Stimulated activated CD4-positive, alpha-beta T cell treated with anti-CD3 and anti-CD28 coated beads, Interleukin-2, amount 100 ng/mL, for 4 hours (primary cell): ENCODE measurements around the gene TMC6.
"Not testable (repeated sequence)": the region's sequence is repeated elsewhere in the genome, so short reads cannot be mapped to it uniquely, and the experiment has no call there.

ENCODE experiments used
- DNase-seq: peaks from one replicate; pipeline ENCODE4 v3.0.0-alpha.2; 2020; ENCODE audit warnings: low read depth

The TMC6 gene

DNA sequence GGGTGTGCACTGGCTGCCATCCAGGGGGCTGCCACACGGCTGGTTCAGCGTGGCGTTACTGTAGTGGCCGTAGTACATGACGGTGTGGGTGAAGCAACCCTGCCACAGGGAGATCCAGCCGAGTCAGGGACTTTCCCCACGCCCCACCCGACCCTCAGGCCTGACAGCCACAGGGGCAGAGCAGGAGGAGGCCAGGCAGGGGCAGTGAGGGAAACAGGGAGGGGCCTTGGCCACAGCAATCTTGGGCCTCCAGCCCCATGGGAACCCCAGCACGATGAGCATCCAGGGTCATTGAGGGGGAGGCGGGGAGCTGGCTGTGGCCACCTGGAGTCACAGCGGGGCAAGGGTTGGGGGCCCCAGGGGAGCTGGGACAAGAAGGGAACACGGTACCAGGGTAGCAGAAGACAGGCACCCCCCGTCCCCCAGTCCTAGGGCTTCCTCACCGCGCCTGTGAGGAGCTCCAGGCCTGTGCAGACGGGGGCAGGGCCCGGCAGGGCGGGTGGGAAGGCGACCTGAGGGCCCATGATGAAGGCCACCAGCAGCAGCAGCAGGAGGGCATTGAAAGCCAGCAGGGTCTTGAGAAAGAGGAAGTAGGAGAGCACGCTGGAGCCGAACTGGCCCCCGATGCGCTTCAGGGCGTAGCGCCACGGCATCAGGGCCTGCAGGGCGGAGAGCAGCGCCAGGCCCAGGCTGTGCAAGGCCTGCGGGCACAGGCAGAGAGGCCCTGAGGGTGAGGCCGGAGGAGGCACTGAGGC, 4.3 kb downstream of the TMC6 start:
- no peak for DNase-seq

DNA sequence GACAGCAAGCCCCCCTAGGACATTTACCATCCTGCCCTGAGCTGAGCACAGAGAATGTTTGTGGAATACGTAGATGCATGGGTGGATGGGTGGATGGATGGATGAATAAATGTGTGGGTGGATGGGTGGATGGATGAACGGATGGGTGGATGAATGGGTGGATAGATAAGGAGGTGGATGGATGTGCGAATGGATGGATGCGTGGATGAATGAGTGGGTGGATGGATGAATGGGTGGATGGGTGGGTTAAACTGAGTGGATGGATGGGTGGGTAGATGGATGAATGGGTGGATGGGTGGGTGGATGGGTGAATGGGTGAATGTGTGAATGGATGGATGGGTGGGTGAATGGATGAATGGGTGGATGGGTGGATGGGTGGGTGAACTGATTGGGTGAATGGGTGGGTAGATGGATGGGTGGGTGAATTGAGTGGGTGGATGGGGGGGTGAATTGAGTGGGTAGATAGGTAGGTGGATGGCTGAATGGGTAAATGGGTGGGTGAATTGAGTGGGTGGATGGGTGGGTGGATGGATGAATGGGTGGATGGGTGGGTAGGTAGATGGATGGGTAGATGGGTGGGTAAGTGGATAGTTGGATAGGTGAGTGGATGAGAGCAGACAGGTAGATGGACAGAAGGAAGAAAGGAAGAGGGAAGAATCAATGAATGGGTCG, 5.2 kb downstream of the TMC6 start:
- no peak for DNase-seq

DNA sequence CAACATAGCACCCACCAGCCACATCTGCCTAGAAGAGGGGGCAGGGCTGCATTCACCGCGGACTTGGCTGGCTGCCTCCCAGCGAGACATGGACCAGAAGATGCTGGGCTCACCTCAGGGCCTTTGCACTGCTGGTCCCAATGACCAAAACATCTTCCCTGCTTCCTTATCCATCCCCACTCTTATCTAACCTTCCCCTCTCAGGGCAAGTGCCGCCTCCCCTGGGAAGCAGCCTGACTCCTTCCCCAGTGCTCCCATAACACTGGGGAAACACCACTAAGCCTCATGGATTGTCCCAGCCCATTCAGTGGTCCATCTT, 5.7 kb downstream of the TMC6 start:
- DNase-seq, result no peak

DNA sequence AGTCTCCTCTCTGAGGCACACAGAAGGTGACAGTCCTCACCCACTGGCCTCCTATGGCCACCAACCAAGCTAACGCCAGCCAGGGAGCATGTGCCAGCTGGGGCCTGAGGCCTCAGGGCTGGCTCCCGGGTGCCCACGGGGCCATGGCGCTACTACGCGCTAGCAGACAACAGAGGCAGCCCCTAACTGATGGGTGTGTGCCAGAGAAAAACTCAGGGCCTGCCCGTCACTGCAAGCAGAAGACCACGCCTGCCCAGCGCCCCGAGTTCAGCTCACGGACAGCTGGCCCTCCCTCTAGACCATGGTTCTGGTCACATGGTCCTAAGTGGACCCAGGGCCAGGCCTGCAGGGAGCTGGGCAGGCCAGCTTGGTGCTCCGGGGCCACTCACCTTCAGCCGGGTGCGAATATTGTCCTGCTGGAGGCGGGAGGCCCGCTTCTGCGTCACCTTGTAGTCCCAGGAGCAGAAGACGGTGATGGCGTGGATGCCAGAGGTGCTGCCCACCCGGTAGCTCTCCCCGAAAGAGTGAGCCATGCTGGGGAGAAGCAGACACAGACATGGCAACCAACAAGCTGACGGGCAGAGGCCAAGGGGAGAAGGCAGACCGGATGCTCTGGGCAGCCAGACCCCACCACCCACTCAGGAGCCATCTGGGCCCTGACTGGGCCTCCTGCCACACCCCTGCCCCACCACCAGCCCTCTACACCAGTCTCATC, 6.2 kb downstream of the TMC6 start:
- no peak for DNase-seq

DNA sequence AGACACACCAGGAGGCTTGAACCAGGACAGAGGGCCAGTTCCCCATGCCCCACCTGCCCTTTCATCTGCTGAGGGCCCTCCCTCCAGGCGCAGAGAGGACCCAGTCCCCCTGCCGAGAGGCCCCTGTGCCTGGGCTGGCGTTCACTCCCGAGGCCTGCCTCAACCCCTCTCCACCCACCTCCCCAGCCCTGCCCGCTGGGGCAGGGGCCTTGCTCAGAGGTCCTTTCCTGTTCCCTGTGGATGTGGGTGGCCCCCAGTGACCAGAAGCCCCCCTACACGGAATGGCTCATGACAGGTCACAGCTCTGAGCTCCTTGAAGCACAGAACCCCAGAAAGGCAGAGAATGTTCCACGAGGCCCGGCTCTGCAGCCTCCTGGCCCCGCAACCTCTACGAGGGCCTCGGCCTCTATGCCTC, 6.7 kb downstream of the TMC6 start:
- no peak for DNase-seq

DNA sequence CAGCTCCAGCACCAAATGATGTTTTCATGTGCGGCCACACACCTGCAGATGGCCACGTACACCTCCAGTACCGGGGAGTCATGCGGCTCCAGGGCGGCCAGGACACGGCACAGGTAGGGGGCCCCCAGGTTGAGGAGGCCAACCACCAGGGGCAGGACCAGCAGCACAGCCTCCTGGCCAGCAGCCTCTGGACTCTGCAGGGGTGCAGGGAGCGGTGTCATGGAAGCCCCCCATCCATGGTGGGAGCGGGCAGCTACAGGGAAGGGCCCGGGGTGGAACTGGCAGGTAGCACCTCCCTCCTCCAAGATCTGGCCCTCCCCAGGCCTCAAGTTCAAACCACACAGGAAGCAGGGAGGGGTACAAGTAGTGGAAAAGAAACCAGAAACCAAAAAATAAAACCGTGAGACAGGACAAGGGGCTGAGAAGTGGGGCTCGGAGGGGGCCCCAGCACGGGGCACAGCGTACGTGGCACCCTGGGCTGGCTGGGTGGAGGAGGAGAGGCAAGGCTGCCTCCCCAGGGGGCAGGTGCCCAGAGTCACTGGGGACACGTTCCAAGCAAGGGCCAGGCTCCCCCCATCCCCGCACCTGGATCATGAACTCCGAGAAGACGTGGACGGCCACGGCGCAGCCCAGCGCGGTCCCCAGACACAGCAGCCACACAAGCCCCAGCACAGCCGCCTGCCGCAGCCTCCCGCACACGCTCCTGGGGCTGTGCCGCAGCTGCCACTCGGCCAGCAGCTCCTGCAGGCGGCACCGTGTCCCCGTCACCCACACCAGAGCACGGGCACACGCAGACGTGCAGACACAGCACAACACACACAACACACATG, 7.4 kb downstream of the TMC6 start:
- DNase-seq, result no peak

GRCh38 chr17:78120537-78120936, 8.0 kb downstream of the TMC6 start:
- no peak for DNase-seq

DNA sequence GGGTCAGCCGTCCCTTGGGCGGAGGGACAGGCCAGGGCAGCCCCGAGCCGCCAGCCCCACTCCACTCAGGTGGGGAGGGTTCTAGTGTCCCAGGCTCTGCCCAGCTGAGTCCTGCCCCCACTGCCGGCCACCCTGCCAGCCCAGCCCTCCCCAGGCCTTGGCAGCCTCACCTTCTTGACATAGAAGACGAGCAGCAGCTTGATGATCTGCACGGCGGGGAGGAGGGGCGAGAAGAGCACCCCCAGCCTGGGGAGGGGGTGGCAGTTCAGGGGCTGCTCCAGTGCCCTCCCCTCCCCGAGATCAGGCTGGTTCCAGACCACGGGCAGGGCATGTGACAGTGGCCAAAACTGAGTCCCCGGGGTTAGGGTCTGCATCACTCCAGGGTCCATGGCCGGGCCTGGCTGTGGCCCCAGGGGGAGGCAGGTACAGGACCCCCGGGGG, 9.7 kb downstream of the TMC6 start:
- DNase-seq, result no peak

GRCh38 chr17:78117027-78117981, 11.3 kb downstream of the TMC6 start:
- DNase-seq, result no peak

DNA sequence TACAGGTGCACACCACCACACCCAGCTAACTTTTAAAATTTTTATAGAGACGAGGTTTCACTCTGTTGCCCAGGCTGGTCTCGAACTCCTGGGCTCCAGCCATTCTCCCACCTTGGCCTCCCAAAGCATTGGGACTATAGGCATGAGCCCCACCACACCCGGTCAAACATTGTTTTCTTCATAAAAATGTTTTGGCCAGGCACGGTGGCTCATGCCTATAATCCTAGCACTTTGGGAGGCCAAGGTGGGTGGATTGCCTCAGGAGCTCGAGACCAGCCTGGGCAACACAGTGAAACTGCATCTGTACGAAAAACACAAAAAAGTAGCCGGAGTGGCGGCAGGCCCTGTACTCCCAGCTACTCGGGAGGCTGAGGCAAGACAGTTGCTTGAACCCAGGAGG, 12.1 kb downstream of the TMC6 start:
- DNase-seq, result no peak

DNA sequence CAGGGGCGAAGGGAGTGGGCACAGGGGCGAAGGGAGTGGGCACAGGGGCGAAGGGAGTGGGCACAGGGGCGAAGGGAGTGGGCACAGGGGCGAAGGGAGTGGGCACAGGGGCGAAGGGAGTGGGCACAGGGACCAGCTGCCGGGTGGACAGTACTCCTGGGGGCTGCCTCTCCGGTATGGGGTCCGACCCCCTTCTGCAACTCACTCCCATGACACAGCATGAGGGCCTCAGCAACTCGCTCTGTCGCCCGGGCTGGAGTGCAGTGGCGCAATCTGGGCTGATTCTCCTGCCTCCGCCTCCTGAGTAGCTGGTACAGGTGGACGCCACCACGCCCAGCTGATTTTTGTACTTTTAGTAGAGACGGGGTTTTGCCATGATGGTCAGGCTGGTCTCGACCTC, 12.8 kb downstream of the TMC6 start:
- not testable (repeated sequence) for DNase-seq

DNA sequence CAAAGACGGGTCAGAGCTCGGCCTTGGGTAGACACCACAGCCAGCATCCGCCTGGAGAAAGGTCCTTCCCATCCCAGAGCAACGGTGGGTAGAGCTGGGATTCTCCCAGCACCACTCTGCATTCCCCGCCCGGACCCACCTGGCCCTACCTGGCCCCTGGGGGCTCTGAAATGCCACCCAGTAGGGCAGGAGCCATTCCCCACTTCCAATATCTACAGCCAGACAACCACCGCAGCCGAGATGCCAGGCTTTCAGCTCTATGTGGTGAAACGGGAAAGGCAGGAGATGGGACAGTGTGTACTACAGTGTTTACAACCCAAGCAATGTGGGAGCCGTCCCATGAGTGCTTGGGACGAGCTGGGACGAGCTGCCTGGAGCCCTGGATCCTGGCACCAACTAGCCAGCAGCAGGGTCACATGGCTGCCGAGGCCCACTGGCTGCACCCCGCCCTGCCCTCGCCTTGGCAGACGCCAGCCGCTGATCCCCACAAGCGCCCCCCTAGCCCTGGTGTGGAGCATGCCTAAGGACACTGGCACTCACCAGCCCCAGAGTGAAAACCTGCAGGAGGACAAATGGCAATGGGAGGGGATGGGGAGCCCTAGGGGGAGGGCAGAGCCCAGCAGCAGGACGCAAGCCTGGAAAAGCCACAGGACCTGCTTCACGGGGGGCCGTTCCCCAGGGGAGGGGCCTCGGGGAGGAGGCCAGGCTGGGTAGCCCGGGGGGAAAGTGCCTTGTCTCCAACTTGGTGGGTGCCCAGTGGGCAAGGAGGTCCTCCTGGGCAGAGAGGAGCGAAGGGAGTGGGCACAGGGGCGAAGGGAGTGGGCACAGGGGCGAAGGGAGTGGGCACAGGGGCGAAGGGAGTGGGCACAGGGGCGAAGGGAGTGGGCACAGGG, 13.5 kb downstream of the TMC6 start:
- no peak for DNase-seq

DNA sequence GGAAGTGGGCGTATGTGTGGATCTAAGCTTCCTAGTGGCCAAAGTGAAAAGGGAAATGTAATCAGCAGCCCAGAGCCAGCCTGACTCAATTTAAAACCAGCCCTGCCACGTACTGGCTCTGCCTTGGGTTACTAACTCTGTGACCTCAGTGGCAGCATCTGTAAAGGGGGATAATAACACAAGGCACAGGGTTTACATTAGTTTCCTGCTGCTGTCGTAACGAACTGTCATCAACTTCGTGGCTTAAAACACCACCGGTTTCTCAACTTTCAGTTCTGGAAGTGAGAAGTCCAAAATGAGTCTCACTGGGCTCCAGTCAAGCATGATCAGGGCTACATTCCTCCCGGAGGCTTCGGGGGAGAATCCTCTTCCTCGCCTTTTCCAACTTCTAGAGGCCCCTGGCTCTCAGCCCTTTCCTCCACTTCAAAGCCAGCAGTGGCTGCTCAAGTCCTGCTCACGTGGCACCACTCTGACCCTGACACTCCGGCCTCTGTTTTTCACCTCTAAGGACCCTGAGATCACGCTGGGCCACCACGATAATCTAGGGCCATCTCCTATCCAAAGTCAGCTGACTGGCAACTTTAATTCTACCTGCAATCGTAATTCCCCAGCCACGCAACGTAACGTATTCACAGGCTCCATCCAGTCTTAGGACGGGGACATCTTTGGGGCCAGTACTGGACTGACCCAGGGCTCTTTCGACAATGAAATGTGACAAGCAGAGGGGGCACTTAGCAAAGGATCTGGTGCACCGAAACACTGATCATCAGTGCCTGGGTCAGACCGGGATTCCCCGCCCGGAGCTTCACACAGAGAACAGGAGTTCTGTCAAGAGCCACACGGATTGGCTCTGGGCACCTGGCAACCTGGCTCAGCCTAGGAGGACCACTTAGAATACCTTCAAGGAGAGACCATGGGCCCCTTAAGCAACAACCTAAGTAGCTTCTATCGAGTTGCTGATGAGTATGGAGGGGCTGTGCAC, 14.5 kb downstream of the TMC6 start:
- DNase-seq, result no peak

GRCh38 chr17:78112518-78113471, 15.8 kb downstream of the TMC6 start:
- peak; percentile 65 for DNase-seq

DNA sequence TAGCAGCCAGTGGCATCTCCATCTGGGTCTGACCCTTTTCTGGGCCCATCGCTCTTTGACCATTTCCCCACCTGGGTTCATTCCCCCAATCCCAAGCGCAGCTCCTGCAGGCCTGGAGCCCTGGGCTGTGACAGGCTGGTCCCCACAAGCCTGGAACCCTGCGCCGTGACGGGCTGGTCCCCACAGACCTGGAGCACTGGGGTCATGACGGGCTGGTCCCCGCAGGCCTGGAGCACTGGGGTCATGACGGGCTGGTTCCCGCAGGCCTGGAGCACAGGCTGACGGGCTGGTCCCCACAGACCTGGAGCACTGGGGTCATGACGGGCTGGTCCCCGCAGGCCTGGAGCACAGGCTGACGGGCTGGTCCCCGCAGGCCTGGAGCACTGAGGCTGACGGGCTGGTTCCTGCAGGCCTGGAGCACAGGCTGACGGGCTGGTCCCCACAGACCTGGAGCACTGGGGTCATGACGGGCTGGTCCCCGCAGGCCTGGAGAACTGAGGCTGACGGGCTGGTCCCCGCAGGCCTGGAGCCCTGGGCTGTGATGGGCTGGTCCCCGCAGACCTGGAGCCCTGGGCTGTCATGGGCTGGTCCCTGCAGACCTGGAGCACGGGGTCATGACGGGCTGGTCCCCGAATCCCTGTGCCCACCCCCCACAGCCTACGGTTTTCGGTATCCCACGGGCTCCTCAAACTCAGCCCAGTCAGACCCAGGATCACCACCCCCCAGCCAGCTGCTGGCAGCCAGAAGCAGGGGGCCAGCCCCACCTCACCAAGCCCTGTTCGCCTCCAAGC, 16.6 kb downstream of the TMC6 start:
- DNase-seq, result no peak

GRCh38 chr17:78111016-78111726, 17.4 kb downstream of the TMC6 start:
- no peak for DNase-seq
